ENCODE measurements around the gene IGF1.

DNA sequence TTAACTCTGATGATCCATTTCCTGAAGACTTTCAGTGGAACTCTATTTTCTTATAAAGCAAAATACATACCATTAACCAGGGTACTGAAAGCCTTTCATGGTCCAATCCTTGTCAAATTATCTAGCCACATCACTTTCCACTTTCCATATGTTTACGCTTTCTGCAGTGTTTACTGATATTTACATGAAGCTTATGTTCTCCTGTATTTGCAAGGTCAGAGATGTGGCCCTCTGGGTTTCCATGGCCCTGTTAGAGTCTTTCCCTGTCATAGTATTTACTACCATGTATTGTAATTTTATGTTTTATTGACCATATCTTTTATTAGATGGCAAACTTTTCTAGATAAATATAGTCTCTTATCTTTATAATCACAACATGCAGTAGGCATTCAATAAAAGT lies 23.5 kb upstream of the IGF1 start:
- TF ChIP-seq EZH2 (IDR thresholded peaks at IDR 0.05; ENCODE audit: insufficient read depth, poor library complexity, severe bottlenecking): no peak
- no peak for TF ChIP-seq EZH2phosphoT487 (IDR thresholded peaks at IDR 0.05; ENCODE audit: insufficient read depth, low read depth)
